ENCODE results near the gene COMT.

The COMT gene

DNA sequence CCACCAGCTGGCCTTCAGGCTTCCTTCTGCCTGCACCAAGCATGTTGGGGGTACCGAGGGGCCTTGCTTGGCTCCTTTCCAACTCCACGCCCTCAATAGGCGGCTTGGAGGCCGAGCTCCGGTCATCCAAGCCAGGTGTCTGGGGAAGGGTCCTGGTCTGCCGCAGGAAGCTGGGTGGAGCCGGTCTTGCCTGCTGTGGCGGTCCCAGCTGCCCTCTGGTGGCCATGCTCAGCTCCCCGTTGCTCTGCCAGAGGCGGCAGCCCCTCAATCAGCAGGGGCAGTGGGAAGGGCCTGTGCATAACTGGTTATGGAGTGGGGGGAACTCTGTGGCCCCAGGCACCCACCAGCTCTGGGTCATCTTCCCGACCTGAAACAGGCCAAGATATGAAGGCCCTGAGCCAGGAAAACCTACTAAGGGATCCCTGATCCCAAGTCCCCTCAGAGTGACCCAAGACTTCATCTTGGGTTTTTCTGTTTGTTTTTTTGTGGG, 71.9 kb downstream of the COMT start:
- peak in 2 of 3 experiments; percentile 24 to 65 for DNase-seq

DNA sequence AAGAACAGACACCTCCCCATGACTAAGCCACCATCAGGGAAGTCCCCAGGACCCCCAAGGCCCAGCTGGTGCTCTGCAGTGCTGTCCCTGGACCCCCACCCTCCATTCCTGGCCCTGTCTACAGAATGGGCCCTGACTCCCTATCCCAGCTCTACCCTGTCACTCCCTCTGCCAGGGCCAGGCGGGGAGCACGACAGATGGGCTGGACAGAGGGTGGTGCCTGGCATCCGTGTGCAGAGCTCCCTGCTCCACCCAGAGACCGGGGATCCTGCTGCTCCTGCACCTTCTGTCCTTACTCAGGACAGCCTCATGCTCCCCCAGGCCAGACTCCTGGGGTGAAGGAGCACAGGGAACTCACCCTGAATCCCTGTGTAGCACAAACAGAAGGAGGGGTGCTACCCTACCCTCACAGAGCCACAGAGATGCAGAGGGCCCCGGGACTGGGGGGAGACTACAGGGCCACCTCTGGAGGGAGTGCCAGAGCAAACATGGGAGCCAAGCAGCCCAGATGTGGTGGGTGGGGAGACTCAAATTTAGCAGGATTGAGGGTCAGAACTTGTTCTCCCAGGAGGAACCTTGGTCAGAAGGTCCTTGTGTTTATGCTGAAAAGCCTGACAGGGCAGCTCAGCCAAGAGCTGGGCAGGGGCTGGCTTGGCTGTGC, 73.1 kb downstream of the COMT start:
- no peak for DNase-seq

DNA sequence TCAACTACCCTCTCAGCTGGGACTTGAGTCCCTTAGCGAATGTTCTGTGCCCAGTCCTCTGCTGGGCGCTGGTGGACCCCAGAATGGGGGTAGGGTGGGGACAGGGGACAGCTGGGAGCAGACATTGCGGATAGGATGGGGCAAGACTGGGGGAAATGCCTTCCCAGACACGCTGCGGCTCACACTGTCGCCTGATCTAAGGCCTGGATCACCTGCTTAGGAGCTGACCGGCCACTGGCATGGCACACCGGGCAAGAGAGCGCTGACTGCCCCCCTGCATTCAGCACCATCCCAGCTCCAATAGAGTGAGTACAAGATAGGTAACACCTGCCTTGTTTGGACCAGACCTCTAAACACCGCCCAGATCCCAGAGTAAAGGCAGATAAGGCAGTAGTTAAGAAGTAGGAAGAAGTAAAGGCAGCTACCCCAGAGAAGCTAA, 73.6 kb downstream of the COMT start:
- no peak for DNase-seq

DNA sequence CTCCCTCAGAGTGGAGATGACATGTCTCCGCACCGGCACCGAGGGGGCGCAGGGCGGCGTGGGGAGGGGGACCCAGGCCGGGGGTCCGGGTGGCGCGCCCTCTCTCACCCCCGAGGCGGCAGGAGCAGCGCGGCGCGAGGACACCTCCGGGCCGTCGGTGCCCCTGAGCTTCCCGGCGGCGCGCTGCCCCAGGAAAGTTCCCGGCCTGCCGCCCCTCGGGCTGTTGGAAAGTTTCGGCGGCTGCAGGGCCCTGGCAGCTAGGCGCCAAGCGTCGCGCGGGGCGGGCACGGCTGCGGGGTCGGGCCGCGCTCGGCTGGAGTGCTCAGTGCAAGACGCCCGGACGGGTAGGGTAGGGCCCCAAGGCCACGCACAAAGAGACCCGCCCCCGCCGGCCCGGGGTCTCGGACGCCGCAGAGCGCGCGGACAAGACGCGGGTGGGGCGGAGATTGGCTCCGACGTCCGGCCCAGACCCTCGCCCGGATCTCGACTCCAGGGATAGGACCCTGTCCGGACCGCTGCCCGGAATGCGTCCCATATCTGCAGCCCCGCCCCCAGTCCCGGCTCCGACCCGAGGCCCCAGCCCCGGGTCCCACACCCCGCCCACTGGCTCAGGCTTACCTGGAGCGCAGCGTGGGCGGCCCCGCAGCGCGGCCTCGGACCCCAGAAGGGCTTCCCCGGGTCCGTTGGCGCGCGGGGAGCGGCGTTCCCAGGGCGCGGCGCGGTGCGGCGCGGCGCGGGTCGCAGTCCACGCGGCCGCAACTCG, 74.6 kb downstream of the COMT start:
- DNase-seq = peak in 1 of 3 experiments; percentile 26

- peak; percentile 84 to 86 (median 86) for DNase-seq
Observed at GRCh38 chr22:20016734-20017621, 75.4 kb downstream of the COMT start, which contains the start of gene ARVCF. Gene ARVCF (minus strand): TSS chr22:20016823. CDS start chr22:19990794, 26,029 bp downstream.

DNA sequence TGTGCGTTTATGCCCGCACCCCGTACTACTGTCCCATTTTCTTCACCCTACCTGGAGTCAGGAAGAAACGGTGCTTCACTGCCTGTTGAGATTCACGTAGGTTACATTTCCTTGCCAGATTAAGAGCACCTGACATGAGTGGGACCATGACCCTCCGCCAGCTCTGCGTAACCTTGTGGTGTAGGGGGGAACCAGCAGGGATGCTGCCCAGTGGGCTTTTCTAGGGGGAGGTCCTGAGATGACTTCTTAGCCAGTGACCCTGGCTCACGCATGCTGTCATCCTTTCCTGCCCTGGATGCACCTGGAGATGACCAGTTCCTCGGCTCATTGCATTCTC, 76.0 kb downstream of the COMT start:
- no peak for DNase-seq

DNA sequence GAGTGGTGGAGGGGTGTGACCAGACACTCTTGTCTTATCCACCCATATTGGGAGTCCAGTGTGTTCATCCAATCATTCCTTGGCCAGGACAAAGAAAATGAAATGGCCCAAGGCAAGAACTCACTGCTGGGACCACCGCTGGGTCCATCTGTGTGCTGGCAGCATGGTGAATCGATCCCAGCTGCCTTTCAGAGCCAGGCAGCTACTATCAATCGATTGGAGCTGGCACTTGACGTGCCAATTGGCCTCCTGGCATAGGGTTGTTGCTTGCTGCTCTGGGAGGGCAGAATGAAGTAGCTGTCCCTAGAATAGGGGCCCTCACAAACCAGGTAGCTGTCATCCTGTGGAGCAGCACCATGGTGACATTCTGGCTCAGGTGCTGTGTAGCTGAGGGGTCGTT, 76.4 kb downstream of the COMT start:
- DNase-seq = no peak
